Embryonic facial prominence (tissue), 1 donor: Measurements from ENCODE around the gene ZCCHC17.

ENCODE experiments used
- DNase-seq: peaks from one replicate; pipeline ENCODE4 v3.0.0-alpha.2; 2016; ENCODE audit errors: extremely low spot score

ZCCHC17 gene

DNA sequence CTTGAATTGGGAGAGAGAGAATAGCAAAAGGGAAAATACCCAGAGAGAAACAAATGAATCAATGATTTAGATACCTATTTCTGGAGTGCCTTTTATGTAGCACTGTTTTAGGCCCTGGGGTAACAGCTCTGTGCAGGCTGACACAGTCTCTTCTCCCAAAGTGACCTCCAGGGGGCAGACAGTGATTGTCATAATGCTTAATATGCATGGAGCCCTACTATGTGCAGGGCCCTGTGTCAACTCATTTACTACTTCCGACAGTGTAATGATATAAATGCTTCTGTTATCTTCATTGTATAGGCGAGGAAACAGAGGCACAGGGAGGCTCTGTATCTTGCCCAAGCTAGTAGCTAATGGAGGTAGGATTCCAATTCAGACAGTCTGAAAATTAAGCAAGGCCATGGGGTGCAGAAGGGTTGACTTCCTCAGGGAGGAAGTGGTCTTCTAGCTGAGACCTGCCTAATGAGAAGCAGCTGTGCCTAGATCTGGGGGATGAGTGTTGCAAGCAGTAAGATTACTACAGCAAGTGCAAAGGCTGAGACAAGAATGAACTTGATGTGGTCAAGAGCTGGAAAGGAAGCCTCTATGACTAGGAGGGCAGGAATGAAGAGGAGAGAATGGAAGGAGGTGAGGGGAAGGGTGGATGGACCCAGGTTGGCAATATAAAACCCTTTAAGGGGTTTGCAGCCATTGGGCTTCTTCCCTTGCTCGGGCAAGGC is 100.0 kb downstream of the ZCCHC17 start:
- DNase-seq = no peak

DNA sequence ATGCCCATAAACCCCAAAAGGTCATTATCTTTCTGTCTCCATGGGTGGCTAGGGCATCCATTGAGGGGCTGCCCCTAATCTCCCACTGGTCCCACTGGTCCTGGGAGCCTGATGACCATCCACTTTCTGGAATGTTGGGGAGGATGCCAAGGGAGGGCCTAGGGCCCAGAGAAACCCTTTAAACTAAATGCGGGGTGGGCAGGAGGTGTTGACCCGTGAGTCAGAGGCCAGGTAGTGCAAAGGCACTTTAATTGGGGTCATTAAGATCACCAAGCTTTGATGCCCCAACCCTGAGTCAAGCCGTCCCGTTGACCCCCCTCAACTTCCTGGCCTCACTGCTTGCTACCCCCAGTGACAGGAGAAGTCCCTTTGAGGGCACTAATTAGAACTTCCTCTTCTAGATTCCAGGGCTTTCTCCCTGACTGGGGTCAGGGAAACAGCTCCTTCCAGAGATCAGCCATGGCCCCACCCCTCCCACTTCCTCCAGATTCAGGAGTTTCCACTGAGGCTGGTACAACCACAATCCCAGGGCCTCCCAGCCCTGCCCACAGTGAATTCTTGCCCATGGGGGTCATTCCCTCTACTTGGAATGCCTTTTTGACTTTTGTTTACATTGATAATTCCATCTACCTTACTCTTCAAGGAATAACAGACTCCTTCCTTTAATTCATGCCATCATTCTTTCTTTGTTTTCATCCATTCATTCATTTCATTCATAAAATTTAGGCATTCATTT is 100.7 kb downstream of the ZCCHC17 start:
- no peak for DNase-seq

DNA sequence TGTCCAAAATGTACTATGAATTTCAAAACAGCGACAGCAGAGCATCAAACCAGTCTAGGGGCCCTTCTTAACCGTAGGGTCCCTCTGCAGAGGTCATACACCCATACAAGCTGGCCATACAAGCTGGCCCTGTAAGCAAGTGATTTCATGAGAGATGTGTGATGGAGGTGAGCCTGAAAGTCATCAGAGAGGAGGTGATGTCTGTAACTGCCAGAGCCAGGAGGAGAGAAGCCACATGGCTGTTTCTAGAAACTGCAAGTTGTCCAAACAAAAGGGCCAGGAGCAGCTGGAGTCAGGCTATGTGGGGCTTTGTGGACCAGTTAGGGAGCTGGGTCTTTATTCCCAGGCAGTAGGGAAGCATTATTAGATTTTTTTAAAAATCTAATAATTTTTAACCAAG is 101.4 kb downstream of the ZCCHC17 start:
- DNase-seq = no peak

DNA sequence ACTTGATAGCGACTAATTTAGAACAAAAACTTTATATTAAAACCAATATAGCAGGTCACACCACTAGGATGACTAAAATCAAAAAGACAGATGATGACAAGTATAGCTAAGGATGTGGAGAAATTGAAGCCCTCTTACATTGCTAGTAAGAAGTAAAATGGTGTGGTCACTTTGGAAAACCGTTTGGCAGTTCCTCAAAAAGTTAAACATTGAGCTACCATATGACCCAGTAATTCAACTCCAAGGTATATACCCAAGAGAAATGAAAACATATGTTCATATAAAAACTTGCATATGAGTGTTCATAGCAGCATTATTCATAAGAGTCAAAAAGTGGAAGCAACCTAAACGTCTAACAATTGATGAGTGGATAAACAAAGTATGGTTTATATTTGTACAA is 103.1 kb downstream of the ZCCHC17 start:
- DNase-seq = no peak

DNA sequence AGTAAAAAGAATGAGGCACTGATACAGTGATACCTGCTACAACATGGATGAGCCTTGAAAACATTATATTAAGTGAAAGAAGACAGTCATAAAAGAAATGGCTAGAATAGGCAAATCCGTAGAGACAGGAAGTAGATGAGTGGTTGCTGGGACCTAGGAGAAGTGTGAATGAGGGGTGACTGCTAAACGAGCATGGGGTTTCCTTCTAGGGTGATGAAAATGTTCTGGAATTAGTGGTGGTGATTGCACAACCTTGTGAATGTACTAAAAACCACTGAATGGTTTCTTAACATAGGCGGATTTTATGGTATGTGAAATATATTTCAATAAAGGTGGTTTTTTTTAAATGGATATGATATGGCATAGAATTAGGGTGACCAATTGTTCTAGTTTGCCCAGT is 103.6 kb downstream of the ZCCHC17 start:
- no peak for DNase-seq

DNA sequence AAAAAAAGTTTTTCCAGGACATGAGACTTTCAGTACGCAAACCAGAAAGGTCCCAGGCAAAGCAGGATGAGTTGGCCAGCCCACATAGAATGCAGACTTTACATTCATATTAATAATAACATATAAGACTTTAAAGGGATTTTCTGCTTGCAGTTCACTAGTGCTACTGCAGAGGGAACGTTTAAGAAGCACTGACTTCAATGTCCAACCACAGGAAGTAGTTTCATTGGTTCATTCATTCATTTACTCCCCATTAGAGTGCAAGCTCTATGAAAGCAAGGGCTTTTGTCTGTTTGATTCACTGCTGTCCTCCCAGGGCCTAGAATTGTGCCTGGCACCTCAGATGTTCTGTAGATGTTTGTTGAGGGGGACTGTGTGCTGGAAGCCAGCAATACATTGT is 104.4 kb downstream of the ZCCHC17 start:
- DNase-seq = no peak

DNA sequence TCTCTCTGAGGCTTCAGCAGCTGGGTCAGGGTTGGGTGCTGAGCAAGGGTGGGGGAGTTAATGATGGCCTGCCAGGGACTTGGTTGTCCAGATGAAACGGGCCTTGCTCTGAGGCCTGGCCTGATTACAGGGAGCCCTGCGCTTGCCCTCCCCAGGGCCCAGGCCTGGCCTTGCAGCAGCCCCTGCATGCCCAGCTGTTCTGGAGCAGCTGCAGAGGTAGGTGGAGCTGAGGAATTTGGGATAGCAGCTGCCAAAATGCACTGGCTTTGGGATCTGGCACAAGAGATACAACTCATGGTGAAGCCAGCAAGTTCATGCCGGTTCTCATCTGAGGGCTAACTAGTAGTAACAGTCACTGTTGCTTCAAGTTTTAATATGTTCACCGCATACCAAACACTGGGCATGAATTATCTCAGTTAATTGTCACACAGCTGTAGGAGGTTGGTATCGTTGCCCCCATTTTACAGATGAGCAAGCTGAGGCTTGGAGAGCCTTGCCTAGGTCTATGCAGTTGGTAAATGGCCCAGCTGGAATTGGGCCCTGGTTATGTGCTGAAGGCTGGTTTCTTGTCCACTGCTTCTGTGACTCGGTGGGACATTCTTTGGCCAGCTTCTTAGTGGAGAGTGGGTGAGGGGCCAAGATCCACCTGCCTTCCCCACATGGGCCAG is 108.9 kb downstream of the ZCCHC17 start:
- DNase-seq = no peak

DNA sequence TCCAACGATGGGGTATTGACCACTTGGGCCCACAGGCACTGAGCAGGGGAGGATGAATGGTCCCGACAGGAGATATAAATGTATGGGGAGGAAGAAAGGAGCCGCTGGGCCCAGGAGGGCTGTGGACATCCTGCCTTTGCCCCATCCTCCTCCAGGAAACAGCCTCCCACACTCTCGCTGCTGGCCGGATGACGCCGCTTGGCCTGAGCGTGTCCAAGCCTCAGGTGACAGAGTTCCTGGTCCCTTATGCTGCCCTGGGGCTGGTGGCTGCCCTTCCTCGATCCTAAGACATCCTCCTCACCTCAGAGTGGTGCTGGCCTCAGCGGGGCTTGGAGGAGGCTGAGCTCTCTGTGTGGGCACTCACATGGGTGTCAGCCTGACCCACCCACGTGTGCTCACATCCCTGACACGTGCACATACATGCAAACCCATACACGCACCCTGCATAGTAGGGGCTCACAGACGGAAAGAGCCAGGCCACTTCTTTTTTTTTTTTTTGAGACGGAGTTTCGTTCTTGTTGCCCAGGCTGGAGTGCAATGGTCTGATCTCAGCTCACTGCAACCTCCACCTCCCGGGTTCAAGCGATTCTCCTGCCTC is 110.3 kb downstream of the ZCCHC17 start:
- no peak for DNase-seq

DNA sequence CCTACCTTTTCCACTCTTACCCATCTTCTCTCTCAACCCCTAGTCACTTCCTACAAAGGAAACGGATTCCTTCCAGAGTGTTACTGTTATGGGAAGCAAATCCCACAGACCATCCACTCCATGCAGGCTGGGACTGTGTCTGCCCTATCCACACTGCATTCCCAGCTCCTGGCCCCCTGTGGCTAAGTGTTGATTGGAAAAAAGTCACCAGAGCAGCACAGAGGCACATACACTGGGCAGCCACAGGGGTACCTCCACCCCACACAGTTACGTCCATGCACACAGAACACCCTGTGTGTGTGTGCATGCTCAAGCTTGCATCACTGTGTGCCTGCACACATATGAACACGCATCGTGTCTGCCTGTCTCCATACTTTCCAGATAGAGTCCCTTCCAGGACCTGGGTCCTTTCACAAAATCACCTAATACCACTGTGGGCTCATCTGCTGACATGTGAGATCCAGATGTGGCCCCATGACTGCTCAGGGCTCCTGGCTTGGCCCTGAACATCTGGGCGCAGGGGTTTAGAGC is 112.0 kb downstream of the ZCCHC17 start:
- no peak for DNase-seq

DNA sequence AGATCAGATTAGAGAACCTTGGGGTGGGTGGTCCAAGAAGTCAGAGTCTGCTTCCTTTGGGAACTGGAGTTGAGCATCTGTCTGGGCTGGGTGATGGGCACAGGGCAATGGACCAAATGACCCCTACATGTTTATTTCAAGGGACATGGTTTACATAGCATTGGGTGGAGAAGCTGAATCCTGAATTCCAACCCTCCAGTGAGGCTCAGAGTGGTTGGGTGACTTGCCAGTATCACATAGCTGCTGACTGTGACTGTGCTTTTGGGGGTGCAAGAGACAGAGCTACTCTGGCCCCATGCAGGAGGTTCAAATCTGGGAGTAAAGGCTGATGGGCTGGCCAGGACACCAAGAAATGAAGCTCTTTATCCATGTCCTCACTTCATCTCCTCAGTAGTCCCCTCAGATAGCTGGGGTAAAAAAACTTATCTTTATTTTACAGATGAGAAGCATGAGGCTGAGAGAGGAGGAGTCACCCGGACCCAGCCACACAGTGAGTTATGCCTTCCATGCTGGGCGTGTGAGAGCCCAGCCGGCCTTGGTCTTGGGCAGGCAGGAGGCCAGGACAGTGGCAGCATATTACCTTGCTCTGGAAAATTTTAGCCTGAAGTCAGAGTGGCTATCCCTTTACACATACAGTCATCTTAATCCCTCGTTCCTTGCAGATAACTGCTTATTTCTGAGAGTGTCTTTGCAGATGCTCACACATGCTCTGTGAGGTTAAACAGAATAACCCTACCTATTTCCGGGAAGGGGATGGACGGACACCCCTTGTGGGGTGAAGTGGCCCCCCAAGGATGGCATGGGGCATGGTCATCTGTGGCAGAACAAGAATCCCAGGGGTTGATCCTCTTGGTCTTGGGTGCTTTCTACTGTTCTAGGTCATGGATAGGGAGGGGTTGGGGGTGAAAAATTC is 113.4 kb downstream of the ZCCHC17 start:
- no peak for DNase-seq

DNA sequence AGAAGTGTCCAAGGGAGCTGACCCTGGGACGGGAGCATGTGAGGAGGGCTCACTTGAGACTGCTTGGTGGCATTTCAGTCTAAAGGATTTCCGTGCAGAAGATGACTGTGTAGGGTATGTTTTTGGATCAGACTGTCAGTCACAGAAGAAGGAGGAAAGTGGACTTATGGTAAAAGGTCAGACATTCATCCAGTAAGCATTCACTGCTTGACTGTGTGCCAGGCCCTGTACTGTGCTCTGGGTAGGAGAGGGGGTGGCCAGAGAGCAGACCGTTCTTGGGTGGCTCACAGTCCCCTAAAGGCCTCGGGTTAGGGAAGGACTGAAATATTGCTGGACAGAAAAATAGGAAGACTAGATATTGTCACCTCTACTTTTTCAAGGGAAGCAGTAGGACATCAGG is 114.0 kb downstream of the ZCCHC17 start:
- DNase-seq = no peak

DNA sequence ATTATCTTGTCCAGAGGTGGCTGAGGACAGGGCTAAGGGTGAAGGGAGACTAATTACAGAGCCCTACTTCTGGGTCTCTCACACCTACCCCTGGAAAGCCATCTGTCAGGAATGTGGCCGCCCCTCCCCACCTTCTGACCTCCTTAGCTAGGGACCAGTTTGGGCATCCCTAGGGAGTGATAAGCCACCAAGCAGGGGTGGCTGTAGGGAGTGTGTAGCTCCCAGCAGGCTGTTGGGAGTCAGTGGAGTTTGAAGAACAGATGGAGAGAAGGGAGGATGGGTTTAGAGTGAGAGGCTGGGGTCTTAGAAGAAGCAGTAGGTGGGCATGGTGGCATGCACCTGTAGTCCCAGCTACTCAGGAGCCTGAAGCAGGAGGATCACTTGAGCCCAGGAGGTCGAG is 115.4 kb downstream of the ZCCHC17 start:
- no peak for DNase-seq

DNA sequence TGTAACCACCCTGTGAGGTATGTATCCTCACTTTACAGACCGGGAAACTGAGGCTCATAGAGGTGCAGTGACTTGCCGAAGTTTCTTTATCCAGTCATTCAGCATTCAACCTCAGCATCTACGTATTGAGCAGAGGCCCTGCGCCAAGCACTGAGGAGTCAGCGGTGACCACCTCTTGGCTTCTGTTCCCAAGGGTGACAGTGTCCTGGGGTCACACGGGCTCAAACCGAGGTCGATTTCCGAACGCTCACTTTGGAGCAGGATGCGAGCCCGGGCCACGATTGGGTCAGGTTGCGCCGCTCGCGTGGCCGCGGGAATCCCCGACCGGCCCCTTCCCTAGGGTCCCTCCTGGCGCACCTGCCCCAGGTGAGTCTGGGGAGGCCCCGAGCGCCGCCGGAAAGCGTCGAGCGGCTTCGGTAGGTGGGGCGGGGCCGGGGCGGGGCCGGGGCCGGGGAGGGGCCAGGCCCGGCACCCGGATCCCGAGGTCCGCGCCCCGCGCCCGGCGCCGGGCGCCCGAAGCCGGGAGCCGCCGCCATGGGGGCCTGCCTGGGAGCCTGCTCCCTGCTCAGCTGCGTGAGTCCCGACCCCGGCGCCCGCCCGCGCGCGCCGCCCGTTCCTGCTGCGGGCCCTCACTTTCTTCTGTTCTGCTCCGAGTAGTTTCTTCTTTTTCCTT is 116.0 kb downstream of the ZCCHC17 start, which contains the start of gene SERINC2:
SERINC2 (plus strand) TSS at position 482 of the 673 bp plus-strand sequence; CDS start at position 535, 53 bp downstream.
- no peak for DNase-seq

DNA sequence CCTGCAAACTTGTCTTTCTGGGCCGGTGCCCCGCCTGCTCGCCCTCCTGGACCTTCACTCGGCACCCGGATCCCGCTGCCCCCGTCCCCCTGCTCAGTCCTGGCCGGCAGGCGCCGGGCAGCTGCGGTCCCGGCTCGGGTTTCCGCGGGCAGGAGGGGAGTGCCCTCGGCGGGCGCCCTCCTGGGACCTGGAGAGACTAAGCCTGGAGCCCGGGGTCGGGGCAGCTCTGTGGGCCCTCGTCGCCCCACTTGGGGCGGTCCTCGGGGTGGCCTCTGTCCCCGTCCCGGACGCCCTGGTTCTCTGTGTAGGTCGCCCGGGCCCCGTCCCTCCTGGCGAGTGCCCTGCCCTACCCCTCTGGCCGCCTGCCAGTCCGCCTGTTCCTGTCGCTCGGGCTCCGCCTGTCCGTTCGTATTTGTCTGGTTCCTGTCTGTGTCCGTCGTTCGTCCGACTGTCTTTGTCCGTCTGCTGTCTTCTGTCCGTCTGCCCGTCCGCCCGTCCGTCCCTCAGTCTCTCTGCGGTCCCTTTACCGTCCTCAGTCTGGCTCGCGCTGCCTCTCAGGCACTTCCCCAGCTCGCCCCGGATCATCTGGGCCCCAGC is 116.7 kb downstream of the ZCCHC17 start:
- peak; percentile 20 for DNase-seq
